CD4-positive, alpha-beta T cell (primary cell): ENCODE data around the gene FOSB. TPM values are rescaled to one million over a fixed set of nuclear protein-coding genes. Genes with fewer than 3 reads are reported as not detected.

ENCODE experiments used
- ATAC-seq: fragments of 200-7000 bp; cut with Tn5 transposase; one replicate; pipeline ENCODE4 v1.10.0; 2022; ENCODE audit warnings: mild to moderate bottlenecking; ENCODE audit not compliant: poor library complexity
- CTCF ChIA-PET: fragments of 350-600 bp; sonication (Branson Sonifier 250); formaldehyde crosslinking; loops from one replicate; lab custom pipeline; 2021; ENCODE audit warnings: antibody characterized with exemption, inconsistent platforms; lab: Charles Lee
- POLR2A ChIA-PET: fragments of 350-600 bp; sonication (Branson Sonifier 250); formaldehyde crosslinking; loops from one replicate; lab custom pipeline; 2021; ENCODE audit warnings: antibody characterized with exemption, inconsistent platforms; lab: Charles Lee
- DNase-seq, 14 experiments: peaks; one replicate each; pipeline ENCODE4 v3.0.0-alpha.2; 2013 to 2020; ENCODE audit warnings: mixed read lengths in 2 of 14
- H3K27ac ChIP-seq, 2 donors: one replicate each; pipeline versions ENCODE4 v1.5.1 to v1.7.0; 2013; ENCODE audit warnings: low read length in 2 of 2, low read depth in 1 of 2, mild to moderate bottlenecking in 1 of 2
- H3K27me3 ChIP-seq, 2 experiments: 1 replicate in 1 of 2; 2 replicates in 1 of 2; pipeline versions ENCODE4 v1.6.1 to v1.7.0; 2013; ENCODE audit warnings: low read length in 2 of 2, control low read depth in 1 of 2, mild to moderate bottlenecking in 1 of 2, moderate library complexity in 1 of 2; ENCODE audit not compliant: insufficient read depth in 2 of 2, control insufficient read depth in 1 of 2
- H3K36me3 ChIP-seq: one replicate; pipeline ENCODE4 v1.6.1; 2013; ENCODE audit warnings: low read length, control low read depth; ENCODE audit not compliant: insufficient read depth
- H3K4me1 ChIP-seq: one replicate; pipeline ENCODE4 v1.6.1; 2013; ENCODE audit warnings: low read length, control low read depth; ENCODE audit not compliant: insufficient read depth
- H3K4me3 ChIP-seq: one replicate; pipeline ENCODE4 v1.5.1; 2013; ENCODE audit warnings: mild to moderate bottlenecking, low read length, moderate library complexity
- H3K9me3 ChIP-seq, 2 experiments: 1 replicate in 1 of 2; 2 replicates in 1 of 2; pipeline versions ENCODE4 v1.6.1 to v1.7.0; 2013; ENCODE audit warnings: low read length in 2 of 2, mild to moderate bottlenecking in 2 of 2, control low read depth in 1 of 2, moderate library complexity in 1 of 2; ENCODE audit not compliant: control insufficient read depth in 1 of 2, insufficient read depth in 1 of 2
- H3K27ac Mint-ChIP-seq: one replicate; pipeline ENCODE4 v1.8.0; 2020; ENCODE audit warnings: mixed read lengths
- H3K27me3 Mint-ChIP-seq: one replicate; pipeline ENCODE4 v1.8.0; 2021; ENCODE audit warnings: mixed read lengths
- H3K36me3 Mint-ChIP-seq: one replicate; pipeline ENCODE4 v1.8.0; 2021; ENCODE audit warnings: low read depth, mixed read lengths
- H3K4me1 Mint-ChIP-seq: one replicate; pipeline ENCODE4 v1.8.0; 2021; ENCODE audit warnings: low read depth, mixed read lengths
- H3K4me3 Mint-ChIP-seq: one replicate; pipeline ENCODE4 v1.8.0; 2020; ENCODE audit warnings: mild to moderate bottlenecking, mixed read lengths
- H3K9me3 Mint-ChIP-seq: one replicate; pipeline ENCODE4 v1.8.0; 2020; ENCODE audit warnings: mixed read lengths
- intact Hi-C, 2 experiments: fragments of 100-400 bp; cut with DNase I in 1 of 2; cut with micrococcal nuclease in 1 of 2; formaldehyde crosslinking; loops; one replicate each; pipeline versions ENCODE4 v1.15.1 to v1.9.0; 2023 to 2025; cut with DNase I, micrococcal nuclease
- total RNA-seq, 174 experiments: library from RNA in 2 of 174; stranded (reverse) in 2 of 174; gene quantifications; one replicate each; pipeline ENCODE4 v1.2.3 and lab custom pipeline; 2021 to 2026
- TF ChIP-seq, protein P1 (sequence below): fragments of 200-600 bp; IDR thresholded peaks from one replicate; pipeline ENCODE4 v1.8.0; 2022; ENCODE audit warnings: antibody characterized with exemption, mild to moderate bottlenecking

The FOSB gene
- total RNA-seq, 2 experiments from 2014 or later = 422 to 424 TPM

DNA sequence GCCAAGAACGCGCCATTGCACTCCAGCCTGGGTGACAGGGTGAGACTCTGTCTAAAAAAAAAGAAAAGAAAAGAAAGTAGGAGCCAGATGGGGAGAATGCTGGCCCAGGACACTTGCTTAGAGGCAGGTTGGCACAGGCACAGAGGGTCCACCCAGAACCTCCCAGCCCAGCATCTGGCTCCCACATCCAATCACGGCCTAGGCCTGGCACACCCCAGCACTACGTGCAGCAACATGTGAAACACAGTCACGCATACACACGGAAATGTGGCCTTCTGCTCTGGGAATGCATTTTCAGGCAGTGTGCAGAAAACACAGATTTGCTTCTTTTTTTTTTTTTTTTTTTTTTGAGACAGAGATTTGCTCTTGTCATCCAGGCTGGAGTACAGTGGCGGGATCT, 20.9 kb upstream of the FOSB start:
- Mint-ChIP-seq H3K4me1 (peaks cover 70% of the 10 kb centered on the region), H3K27me3 (no peaks in the 10 kb centered on the region), H3K36me3 (peaks cover 14% of the 10 kb centered on the region), H3K27ac (no peak overlapping the region), H3K4me3 (no peak overlapping the region), H3K9me3 (no peaks in the 10 kb centered on the region)
- H3K4me1 ChIP-seq = peaks cover 79% of the 10 kb centered on the region
- H3K27me3 ChIP-seq = no peaks in the 10 kb centered on the region
- ChIA-PET CTCF (interaction anchor here (1.3 to 6.4 kb wide), 2 partner anchors 32 to 34 kb away, joined by 3 to 40 read pairs; no protein-coding TSS in a partner anchor), POLR2A (interaction anchor here (2.1 kb wide), 1 partner anchor 22 kb away, joined by 6 read pairs; the partner anchor contains the start of gene FOSB)
- H3K27ac ChIP-seq = no peak overlapping the region
- intact Hi-C loops = no loop called here
- no peak overlapping the region for H3K4me3 ChIP-seq
- TF ChIP-seq, protein P1, sequence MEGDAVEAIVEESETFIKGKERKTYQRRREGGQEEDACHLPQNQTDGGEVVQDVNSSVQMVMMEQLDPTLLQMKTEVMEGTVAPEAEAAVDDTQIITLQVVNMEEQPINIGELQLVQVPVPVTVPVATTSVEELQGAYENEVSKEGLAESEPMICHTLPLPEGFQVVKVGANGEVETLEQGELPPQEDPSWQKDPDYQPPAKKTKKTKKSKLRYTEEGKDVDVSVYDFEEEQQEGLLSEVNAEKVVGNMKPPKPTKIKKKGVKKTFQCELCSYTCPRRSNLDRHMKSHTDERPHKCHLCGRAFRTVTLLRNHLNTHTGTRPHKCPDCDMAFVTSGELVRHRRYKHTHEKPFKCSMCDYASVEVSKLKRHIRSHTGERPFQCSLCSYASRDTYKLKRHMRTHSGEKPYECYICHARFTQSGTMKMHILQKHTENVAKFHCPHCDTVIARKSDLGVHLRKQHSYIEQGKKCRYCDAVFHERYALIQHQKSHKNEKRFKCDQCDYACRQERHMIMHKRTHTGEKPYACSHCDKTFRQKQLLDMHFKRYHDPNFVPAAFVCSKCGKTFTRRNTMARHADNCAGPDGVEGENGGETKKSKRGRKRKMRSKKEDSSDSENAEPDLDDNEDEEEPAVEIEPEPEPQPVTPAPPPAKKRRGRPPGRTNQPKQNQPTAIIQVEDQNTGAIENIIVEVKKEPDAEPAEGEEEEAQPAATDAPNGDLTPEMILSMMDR = no peak
- DNase-seq (peak in 1 of 14 experiments; percentile 37), ATAC-seq (no peak)
- H3K36me3 ChIP-seq = peaks cover 3% of the 10 kb centered on the region
- H3K9me3 ChIP-seq = no peaks in the 10 kb centered on the region

DNA sequence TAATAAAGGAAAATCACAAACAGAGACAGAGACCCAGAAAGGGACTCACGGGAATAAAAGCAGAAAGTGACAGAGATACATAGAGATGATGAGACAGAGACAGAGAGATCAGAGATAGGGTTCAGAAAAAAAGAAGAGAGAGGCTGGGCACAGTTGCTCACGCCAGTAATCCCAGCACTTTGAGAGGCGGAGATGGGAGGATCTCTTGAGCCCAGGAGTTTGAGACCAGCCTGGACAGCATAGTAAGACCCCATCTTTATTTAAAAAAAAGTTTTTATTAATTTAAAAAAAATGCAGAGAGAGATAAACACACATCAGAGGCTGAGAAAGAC, 19.4 kb upstream of the FOSB start:
- Histone ChIP-seq H3K36me3 (peaks cover 3% of the 10 kb centered on the region), H3K27ac (peak overlapping the region in 1 of 2 donors; percentile 99), H3K9me3 (no peaks in the 10 kb centered on the region), H3K27me3 (no peaks in the 10 kb centered on the region), H3K4me1 (peaks cover 71% of the 10 kb centered on the region), H3K4me3 (no peak overlapping the region)
- Mint-ChIP-seq H3K27ac (peak overlapping the region; percentile 98), H3K9me3 (no peaks in the 10 kb centered on the region), H3K36me3 (peaks cover 14% of the 10 kb centered on the region), H3K27me3 (no peaks in the 10 kb centered on the region), H3K4me1 (peaks cover 64% of the 10 kb centered on the region), H3K4me3 (peak overlapping the region; percentile 70)
- ChIA-PET POLR2A (interaction anchor here (2.5 kb wide), 1 partner anchor 8 kb away, joined by 13 read pairs; no protein-coding TSS in a partner anchor), CTCF (interaction anchor here (1.6 to 6.4 kb wide), 3 partner anchors 9 to 37 kb away, joined by 7 to 40 read pairs (median 35); no protein-coding TSS in a partner anchor)
- TF ChIP-seq, protein P1 = no peak
- ATAC-seq = no peak
- DNase-seq = no peak
- intact Hi-C loops = no loop called here

DNA sequence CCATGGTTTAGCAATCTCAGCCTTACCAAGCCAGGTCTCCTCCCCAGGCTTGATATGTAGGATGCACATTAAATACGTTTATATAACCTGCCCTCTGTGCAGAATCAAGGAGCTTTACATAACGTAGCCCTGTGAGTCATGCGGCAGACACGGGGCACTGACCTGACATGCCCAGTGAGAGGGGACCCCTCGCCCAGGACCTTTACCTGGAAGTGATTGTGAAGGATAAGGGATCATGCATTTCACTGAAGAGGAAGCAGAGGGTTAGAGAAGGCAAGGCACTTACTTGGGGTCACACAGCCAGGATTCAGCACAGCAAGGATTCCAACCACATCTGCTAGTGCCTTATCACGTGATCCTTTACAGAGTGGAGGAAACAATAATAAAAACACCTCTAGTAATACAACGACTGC, 18.9 kb upstream of the FOSB start:
- Histone ChIP-seq H3K4me1 (peaks cover 66% of the 10 kb centered on the region), H3K36me3 (peaks cover 3% of the 10 kb centered on the region), H3K27ac (peak overlapping the region in 1 of 2 donors; percentile 99), H3K4me3 (peak overlapping the region; percentile 77), H3K27me3 (no peaks in the 10 kb centered on the region), H3K9me3 (no peaks in the 10 kb centered on the region)
- H3K9me3 Mint-ChIP-seq = no peaks in the 10 kb centered on the region
- peaks cover 14% of the 10 kb centered on the region for H3K36me3 Mint-ChIP-seq
- peak overlapping the region; percentile 98 for H3K27ac Mint-ChIP-seq
- POLR2A ChIA-PET = interaction anchor here (2.5 to 5.4 kb wide), 2 partner anchors 9 to 19 kb away, joined by 13 to 38 read pairs; partner anchors contain the start of gene FOSB
- ATAC-seq (no peak), DNase-seq (peak in 3 of 14 experiments; percentile 32 to 49 (median 33))
- H3K27me3 Mint-ChIP-seq = no peaks in the 10 kb centered on the region
- H3K4me1 Mint-ChIP-seq = peaks cover 61% of the 10 kb centered on the region
- CTCF ChIA-PET = interaction anchor here (1.2 to 6.4 kb wide), 4 partner anchors 9 to 37 kb away, joined by 4 to 40 read pairs (median 21); partner anchors contain the start of gene FOSB
- TF ChIP-seq, protein P1 = no peak
- peak overlapping the region; percentile 86 for H3K4me3 Mint-ChIP-seq
- intact Hi-C loops = no loop called here
